Activated T-cell treated with anti-CD3 and anti-CD28 coated beads for 24 hours (primary cell): ENCODE measurements around the gene SHOC1.
"Not testable (repeated sequence)": the region's sequence is repeated elsewhere in the genome, so short reads cannot be mapped to it uniquely, and the experiment has no call there.

Experiments used
- DNase-seq: peaks from one replicate; pipeline ENCODE4 v3.0.0-alpha.2; 2020; ENCODE audit warnings: low read depth

Gene SHOC1

DNA sequence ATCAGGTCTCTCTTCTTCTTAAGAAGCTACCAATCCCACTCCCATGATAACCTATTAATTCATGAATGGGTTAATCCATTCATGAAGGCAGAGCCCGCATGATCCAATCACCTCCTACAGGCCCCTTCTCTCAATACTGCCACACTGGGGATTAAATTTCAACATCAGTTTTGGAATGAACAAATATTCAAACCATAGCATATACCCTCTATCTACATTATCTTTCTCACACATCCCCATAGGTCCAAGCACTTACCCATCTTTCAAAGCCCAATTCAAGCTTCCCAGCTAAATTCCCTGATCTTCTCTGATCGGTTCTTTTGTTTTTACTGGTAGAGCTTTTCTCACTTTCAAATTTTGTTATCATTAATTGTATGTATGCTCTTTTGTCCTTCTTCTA lies 10.5 kb upstream of the SHOC1 start:
- DNase-seq = no peak

DNA sequence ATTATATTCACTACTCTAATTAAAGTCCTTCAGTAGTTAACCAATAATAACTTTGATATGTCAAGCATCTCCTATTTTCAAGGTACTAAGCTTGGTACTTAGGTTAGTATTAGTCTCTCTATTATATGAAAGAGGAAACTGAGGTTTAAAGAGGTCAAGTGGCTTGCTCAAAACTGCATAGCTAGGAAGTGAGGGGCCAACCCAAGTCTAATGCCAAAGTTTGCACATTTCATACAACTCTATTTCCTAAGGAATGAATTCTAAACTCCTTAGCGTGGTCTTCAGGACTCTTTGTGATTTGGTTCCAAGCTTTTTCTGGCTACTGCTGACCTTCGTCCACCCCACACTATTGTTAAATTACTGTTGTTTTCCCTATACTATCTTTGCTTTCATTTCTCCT lies 9.9 kb upstream of the SHOC1 start:
- no peak for DNase-seq

DNA sequence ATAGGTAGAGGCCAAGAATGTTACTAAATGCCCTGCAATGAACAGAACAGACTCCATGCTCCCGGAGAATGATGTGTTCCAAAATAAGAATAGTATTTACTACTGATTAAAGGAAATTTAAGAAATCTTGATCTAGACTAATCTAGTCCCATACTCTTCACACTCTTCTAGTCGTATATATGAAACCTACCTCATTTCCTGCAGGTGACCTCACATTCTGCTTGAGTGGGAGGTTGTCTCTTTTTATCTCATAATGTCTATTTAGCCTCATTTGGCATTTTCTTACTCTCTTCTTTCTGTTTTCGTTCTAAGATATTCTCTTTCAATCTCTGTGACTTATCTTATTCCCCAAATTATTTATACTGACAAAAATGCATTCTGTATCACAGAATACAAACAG lies 9.2 kb upstream of the SHOC1 start:
- no peak for DNase-seq

DNA sequence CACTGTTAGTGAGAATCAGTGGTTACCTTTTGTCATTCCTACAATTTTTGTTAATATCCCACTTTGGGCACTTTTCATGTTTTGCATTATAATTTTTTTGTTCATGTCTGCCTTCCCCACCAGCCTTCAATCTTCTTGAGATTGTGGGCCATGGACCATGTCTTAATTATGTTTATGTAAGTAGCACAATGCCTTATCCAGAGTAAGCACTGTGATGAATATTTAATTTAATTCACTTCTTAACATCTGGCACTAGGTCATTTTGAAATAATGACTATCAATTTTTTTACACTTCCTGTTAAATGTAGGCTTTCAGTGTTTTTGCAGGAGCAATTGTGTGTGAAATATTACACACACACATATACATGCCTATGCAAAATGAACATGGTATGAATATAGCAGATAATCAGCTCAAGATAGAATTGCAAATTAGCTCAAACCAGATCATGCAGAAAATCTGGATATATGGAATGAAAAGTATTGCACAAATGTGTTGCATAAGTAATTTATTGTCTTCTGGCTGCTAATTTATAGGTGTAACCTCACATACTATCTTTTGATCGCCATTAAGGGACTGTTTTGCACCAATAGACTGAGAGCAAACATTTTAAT lies 5.3 kb upstream of the SHOC1 start:
- DNase-seq = no peak

DNA sequence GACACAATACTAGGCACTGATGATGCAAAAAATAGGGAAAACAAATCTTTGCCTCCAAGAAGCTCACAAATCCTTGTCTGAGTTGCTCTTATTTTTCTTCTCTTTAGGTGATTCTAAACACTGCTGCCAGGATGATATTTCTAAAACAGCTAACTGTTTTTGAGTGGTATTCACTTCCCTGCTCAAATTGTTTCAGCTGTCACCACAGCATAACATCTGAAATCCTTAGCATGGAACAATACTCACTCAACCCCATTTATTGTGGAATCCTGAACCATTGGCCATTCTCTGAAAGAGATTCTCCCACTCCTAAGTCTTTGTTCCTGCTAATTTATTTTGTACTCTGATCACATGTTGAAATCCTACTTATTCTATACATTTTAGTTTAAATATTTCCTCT lies 4.8 kb upstream of the SHOC1 start:
- DNase-seq = no peak

DNA sequence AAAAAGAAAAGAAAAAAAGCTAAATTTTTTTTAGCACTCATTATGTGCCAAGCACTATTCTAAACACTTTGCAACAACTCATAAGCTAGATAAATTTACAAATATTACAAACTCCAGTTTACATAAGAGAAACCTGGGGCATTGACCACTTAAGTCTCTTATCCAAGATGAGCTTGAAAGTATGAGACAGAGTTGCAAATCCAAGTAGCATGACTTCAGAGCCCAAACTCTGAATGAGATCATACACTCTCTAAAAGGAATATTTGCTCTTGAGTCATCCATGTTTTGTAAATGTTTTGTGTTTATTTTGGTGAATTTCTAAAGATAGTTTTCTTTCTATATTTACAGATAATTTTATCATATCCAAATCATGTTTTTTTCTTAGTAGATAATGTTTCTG lies 4.0 kb upstream of the SHOC1 start:
- DNase-seq = no peak

DNA sequence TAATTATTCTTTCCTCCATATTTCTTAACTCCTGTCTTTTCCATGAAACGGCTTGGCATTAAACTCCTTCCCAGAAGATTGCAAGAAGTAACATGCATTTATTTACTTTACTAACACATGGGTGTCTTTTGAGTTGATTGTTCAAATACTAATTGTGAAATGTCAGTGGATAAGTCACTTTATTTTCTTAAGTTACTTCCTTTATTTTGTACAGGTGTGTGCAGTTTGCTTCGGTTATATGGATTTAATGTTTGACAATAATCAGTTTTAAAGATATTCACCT lies 761 bp upstream of the SHOC1 start:
- no peak for DNase-seq

DNA sequence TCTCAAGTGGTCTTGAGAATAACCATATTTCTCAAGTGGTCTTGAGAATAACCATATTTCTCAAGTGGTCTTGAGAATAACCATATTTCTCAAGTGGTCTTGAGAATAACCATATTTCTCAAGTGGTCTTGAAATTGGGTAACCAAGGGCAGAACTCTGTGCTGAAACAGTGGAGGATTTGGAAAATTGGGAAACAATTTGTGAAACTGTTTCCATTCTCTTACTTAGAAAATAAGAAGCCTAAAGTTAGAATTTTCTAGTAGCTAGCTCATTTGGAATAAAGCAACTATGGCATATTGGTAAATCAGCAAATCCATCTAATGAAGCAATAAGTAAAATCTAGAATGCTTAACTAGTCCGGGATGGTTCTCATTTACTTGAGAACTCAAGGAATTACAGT lies 2.9 kb downstream of the SHOC1 start:
- DNase-seq = not testable (repeated sequence)

DNA sequence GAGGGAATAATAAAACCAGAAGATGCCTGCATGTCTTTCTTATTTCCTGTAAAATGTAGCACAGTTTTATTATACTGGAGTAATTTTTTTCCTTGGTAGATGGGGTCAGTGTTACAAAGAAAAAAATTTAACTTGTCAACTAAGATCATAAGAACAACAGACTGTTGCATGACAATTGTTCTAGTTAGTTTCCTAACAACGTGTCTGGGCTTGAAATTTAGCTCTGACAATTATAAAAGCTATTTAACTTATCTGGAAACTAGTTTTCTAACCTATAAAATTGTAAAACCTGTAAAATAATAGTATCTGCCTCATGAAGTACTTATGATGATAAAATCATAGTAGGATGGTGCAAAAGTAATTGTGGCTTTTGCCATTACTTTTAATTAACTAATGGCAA lies 4.9 kb downstream of the SHOC1 start:
- no peak for DNase-seq

DNA sequence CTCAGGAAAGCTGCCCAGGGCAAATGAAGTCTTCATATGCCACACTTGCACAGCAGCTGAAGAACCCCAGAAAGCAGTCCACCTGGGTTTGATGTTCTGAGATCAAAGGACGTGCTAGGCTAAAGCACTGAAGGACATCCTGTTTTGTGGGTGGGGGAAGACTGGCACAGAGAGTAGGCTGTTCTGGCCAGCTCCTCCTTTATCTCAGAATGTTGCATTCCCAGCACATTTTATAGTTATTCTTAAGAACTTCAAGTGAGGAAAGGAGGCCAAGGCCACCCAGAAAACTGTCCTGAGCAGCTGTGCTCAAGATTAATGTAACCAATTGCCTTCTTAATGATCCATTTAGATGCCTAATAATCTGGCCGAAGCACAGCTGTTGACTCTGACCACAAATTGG lies 10.9 kb downstream of the SHOC1 start:
- no peak for DNase-seq

DNA sequence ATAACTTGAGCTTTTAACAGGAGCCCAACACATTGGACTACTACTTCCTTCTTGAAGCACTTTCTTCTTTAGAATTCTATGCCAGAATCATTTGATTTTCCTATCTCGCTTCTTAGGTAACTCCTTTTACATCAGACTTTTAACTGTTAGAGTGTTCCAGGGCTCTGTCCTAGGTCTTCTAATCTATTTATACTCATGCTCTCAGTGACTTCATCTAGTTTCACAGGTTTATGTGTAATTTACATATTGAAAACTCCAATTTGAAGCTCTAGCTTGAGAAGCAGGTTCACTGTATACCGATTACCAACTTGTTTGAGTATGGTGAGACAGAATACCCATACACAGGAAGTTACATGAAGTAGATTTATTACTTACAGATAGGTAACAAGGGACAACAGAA lies 11.3 kb downstream of the SHOC1 start:
- DNase-seq = no peak

DNA sequence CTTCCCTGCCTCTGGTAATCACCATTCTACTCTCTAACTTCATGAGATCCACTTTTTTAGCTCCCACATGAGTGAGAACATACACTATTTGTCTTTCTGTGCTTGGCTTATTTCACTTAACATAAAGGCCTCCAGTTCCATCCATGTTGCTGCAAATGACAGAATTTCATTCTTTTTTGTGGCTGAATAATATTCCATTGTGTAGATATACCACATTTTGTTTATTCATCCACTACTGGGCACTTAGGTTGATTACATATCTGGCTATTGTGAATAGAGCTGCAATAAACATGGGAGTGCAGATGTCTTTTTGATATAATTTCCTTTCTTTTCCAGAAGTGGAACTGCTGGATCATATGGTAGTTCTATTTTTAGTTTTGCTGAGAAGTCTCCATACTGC lies 28.7 kb downstream of the SHOC1 start:
- DNase-seq = no peak

DNA sequence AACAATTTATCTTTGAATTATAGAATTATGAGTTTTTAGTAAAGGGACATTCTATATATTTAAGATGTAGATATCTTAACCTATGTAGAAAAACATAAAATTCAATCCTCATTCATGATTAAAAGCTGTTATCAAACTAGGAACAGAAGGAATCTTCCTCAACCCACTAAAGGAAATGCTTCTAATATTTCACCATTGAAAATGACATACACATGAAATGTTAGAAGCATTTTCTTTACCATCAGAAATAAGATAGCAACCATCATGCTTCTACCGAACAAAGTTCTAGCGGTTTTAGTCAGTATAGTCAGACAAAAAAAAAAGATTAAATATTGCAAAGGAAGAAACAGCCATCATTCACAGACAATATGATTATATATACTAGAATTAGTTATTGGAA lies 32.2 kb downstream of the SHOC1 start:
- no peak for DNase-seq

DNA sequence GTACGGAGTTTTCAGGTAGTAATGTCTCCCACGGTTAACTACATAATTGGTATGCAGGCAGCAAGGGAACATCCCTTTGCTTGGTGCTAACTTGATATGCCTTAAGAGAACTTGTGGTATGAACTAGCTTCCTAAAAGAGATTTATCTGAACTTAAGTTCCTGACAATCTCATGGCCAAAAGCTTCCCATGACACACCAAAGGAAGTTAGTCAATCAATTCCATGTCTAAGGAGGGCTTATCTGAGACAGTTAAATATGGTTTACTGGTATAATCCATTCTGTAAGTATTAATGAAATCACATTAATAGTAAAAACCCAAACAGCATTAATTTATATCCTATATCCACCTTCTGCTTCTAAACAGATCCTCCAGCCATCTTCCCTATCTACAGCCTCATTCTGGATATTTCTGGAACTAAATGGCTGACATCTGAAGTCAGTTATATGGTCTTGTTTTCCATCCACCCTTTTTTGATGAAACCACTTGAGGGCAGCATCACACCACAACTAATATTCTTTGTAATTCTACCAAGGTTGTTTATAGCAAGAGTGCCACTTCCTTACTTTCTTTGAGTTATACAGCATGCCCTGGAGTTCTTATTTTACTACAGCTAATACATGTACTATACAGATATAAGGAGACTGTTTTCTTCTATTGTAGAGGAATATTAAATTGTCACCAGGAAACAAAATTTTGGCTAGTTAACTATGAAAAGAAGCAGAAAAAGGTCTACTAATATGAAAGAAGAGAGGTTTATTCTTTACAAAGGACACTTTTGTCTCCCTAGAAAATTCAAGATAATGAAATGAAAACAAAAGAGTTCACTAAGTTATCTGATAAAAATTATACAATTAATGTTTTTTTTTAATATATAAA lies 34.7 kb downstream of the SHOC1 start:
- peak; percentile 53 for DNase-seq

DNA sequence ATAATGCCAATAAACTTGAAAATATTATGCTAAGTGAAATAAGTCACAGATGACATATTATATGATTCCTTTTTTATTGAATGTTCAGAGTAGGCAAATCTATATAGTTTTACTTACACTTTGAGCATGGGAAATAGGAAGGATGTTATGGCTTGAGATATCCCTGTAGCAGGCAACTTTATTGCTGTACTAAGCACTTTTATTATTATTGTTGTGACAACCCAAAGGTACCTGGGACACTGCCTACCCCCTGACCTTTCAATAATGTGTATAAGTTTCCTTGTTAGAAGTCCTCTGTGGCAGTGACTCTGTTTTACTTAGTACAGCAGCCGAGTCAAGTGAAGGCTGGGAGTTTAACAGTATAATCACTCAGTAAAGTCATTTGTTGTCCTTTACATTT lies 39.9 kb downstream of the SHOC1 start:
- DNase-seq = no peak

DNA sequence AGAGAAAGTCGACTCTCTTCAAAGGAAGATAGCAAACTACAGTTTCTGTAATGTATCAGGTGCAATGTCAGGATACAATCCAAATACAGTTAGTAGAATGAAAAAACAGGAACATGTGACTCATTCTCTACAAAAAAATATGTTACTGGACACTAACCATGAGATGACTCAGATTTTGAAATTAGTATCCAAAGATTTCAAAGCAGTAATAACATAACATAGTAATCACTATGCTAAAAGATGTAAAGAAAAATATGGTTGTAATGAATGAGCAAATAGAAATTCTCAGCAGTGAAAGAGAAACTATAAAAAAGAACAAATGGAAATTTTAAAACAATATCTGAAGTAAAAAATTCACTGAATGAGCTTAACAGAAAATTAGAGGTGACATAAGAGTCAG lies 42.3 kb downstream of the SHOC1 start:
- DNase-seq = no peak
